Mesothelial cell of epicardium (in vitro differentiated cells): ENCODE data around the gene CETN3. TPM values are rescaled to one million over a fixed set of nuclear protein-coding genes. Genes with fewer than 3 reads are reported as not detected.
"Not testable (repeated sequence)": the region's sequence is repeated elsewhere in the genome, so short reads cannot be mapped to it uniquely, and the experiment has no call there.

ENCODE experiments used
- DNase-seq, 2 experiments: peaks; one replicate each; pipeline ENCODE4 v3.0.0; 2021; ENCODE audit warnings: low spot score in 2 of 2; ENCODE audit not compliant: unreplicated experiment in 2 of 2
- H3K27ac Mint-ChIP-seq: 2 replicates; pipeline ENCODE4 v1.8.0; 2021; ENCODE audit warnings: mixed read lengths
- H3K27me3 Mint-ChIP-seq: 2 replicates; pipeline ENCODE4 v1.8.0; 2021; ENCODE audit warnings: low read depth, mixed read lengths
- H3K36me3 Mint-ChIP-seq: 2 replicates; pipeline ENCODE4 v1.8.0; 2021; ENCODE audit warnings: mixed read lengths
- H3K4me1 Mint-ChIP-seq: 2 replicates; pipeline ENCODE4 v1.8.0; 2021; ENCODE audit warnings: mixed read lengths
- H3K4me3 Mint-ChIP-seq: 2 replicates; pipeline ENCODE4 v1.8.0; 2021; ENCODE audit warnings: mild to moderate bottlenecking, moderate library complexity, mixed read lengths
- H3K9me3 Mint-ChIP-seq: 2 replicates; pipeline ENCODE4 v1.8.0; 2021; ENCODE audit warnings: mixed read lengths
- CTCF ChIP-seq: fragments of 200-600 bp; sonication (generic); IDR thresholded peaks from one replicate; pipeline ENCODE4 v1.5.0; 2021; ENCODE audit warnings: antibody characterized with exemption; ENCODE audit not compliant: unreplicated experiment
- total RNA-seq: library from RNA; stranded (reverse); gene quantifications from 3 replicates; pipeline ENCODE4 v1.2.1, GENCODE V29; 2021

Gene CETN3
- total RNA-seq, 1 donor from 2014 or later: 32.9 TPM

- Mint-ChIP-seq H3K4me3 (no peak overlapping the region), H3K36me3 (no peaks in the 10 kb centered on the region), H3K9me3 (peaks cover 3% of the 10 kb centered on the region), H3K27ac (no peak overlapping the region), H3K4me1 (peaks cover 7% of the 10 kb centered on the region), H3K27me3 (peaks cover 5% of the 10 kb centered on the region)
- TF ChIP-seq CTCF: no peak
- DNase-seq: no peak
Measured at GRCh38 chr5:90383903-90384302, 25.7 kb downstream of the CETN3 start.

GRCh38 chr5:90381213-90381929 lies 28.2 kb downstream of the CETN3 start:
- TF ChIP-seq CTCF: no peak
- H3K27me3 Mint-ChIP-seq: peaks cover 5% of the 10 kb centered on the region
- H3K4me1 Mint-ChIP-seq: peaks cover 7% of the 10 kb centered on the region
- no peak overlapping the region for H3K4me3 Mint-ChIP-seq
- no peak overlapping the region for H3K27ac Mint-ChIP-seq
- no peaks in the 10 kb centered on the region for H3K36me3 Mint-ChIP-seq
- no peak for DNase-seq
- H3K9me3 Mint-ChIP-seq: peaks cover 5% of the 10 kb centered on the region

DNA sequence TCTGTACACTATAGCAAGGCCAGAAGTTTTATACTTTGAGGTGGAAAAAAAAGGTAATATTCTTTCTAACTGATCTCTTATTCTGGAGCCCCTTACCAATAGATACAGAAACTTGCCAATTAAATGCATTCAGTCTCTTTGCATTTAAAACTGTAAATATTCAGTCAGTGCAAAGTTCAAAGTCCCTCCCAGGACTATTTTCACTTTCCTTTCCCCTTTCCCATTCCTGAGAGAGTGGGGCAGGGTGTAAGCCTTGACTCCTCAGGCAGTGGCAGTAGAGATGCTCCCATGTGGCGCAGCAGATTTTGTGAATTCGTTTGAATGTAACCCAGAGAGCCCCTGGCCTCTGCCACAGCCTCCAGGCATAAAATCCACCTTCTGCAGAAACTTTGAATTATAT lies 29.9 kb downstream of the CETN3 start:
- Mint-ChIP-seq H3K27me3 (peaks cover 5% of the 10 kb centered on the region), H3K4me1 (peaks cover 7% of the 10 kb centered on the region), H3K4me3 (no peak overlapping the region), H3K27ac (no peak overlapping the region), H3K36me3 (no peaks in the 10 kb centered on the region), H3K9me3 (peaks cover 18% of the 10 kb centered on the region)
- TF ChIP-seq CTCF: no peak
- DNase-seq: no peak

DNA sequence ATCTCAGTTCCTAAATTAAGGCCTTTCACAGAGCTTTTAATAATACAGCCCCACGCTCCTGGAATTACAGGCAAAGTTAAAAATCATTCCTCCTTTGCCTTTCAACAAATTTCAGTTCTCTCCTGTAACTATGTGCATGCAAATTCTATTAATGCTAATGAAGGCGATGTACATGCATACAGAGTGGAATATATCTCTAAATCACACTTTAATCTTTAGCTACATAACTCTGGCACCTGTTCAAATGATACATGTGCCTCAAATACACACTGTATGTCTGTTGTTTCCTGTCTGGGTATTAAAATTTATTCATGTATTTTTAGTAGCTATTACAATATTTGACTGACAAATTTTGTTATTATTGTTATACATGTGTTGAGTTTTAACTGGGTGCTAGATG lies 30.8 kb downstream of the CETN3 start:
- Mint-ChIP-seq H3K27me3 (peaks cover 5% of the 10 kb centered on the region), H3K36me3 (no peaks in the 10 kb centered on the region), H3K27ac (no peak overlapping the region), H3K4me3 (no peak overlapping the region), H3K4me1 (peaks cover 7% of the 10 kb centered on the region), H3K9me3 (peaks cover 18% of the 10 kb centered on the region)
- no peak for TF ChIP-seq CTCF
- DNase-seq: no peak

DNA sequence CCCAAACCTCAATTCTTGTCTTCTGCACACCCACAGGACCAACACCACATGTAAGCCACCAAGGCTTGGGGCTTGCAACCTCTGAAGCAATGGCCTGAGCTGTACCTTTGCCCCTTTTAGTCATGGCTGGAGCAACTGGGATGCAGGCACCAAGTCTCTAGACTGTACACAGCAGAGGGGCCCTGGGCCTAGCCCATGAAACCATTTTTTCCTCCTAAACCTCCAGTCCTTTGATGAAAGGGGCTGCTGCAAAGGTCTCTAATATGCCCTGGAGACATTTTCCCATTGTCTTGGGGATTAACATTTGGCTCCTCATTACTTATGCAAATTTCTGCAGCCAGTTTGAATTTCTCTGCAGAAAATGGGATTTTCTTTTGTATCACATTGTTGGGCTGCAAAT lies 38.3 kb downstream of the CETN3 start:
- H3K27ac Mint-ChIP-seq, H3K4me3 Mint-ChIP-seq, H3K27me3 Mint-ChIP-seq, DNase-seq, H3K36me3 Mint-ChIP-seq, H3K4me1 Mint-ChIP-seq: not testable (repeated sequence)
- H3K9me3 Mint-ChIP-seq: peaks cover 31% of the 10 kb centered on the region

DNA sequence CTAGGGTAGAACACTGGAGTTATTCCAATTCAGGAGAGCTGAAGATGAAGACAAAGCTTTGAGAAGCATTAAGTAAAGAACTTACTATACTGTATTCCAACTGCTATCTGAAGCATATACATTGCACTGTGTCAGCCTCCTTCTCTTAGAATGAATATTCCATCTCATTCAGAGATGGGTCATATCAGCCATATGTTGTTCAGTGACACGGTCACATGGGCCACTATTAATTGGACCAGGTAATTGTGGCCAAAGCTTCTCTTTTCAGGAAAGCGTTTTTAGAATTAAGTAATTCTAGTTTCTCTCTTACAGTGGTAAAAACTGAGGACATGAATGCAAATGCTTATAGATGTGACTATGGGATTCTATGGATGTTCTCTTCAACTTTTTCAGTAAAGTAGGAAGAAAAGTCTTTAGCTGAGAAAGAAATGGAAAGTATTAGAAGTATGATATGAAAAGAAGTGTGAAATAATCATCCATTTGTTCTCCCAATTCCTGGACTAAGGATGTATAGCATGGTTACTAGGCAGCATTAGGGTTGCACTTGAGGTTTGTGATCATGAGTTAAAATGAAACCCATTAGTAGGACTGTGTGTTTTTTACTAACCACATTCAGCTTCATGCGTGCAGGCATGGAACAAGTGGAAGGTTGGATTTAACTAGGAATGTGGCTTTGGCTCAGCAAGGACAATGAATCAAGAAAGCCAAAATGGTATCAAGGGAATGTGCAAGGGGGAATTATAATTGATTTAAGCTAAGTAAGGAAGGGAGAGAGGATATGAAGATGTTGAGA lies 40.9 kb downstream of the CETN3 start:
- no peaks in the 10 kb centered on the region for H3K36me3 Mint-ChIP-seq
- H3K4me3 Mint-ChIP-seq: no peak overlapping the region
- peaks cover 24% of the 10 kb centered on the region for H3K9me3 Mint-ChIP-seq
- TF ChIP-seq CTCF: no peak
- DNase-seq: no peak
- H3K27ac Mint-ChIP-seq: no peak overlapping the region
- peaks cover 9% of the 10 kb centered on the region for H3K27me3 Mint-ChIP-seq
- no peaks in the 10 kb centered on the region for H3K4me1 Mint-ChIP-seq
